H54 (cell line): ENCODE data around the gene ASCC3.
"Not testable (repeated sequence)": the region's sequence is repeated elsewhere in the genome, so short reads cannot be mapped to it uniquely, and the experiment has no call there.

Experiments used
- DNase-seq: peaks from one replicate; pipeline ENCODE4 v3.0.0; 2011; ENCODE audit warnings: low spot score, mixed read lengths; ENCODE audit not compliant: insufficient read length
- FAIRE-seq: peaks from 3 replicates; lab custom pipeline; 2011; peaks lifted over from hg19 to GRCh38; lab: Jason Lieb, UNC
- POLR2A ChIP-seq: IDR thresholded peaks from 2 replicates; pipeline ENCODE4 v1.6.1; 2011; ENCODE audit warnings: low read depth, mild to moderate bottlenecking, low read length

The ASCC3 gene

DNA sequence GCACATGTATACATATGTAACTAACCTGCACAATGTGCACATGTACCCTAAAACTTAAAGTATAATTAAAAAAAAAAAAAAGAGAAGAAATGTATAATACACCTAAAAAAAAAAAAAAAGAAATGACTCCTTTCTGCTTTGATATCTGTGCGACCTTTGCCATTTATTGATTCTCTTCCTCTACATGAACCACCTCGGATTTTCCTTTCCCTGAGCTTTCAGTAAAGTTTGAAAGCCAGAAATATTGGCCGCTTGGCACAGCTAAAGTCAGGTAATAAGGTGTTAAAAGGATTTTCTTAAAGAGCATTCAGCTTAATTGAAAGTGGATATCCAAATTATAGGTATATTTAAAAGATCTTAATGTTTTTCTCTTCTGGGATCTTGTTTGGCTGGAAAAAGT, 12.6 kb upstream of the ASCC3 start:
- TF ChIP-seq POLR2A, result no peak
- no peak for FAIRE-seq
- no peak for DNase-seq

DNA sequence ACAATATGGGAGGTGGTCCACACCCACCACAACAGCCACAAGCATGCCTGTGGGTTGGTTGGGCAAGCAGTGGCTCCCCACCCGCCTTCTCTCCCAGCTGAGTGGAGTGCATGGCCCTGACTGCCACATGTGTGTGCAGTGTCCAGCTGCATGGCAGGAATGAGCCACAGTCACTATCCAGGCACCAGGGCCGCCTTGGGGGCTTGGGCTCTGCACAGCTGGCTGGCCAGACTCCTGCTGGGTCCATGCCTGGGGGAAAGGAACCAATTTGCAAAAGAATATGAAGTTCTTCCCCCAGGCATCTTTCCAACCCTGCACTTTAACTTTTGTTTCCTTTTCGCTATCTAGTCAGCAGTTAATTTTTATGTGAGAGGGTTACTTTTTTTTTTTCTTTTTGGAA, 11.6 kb upstream of the ASCC3 start:
- no peak for DNase-seq
- FAIRE-seq, result no peak
- no peak for TF ChIP-seq POLR2A

DNA sequence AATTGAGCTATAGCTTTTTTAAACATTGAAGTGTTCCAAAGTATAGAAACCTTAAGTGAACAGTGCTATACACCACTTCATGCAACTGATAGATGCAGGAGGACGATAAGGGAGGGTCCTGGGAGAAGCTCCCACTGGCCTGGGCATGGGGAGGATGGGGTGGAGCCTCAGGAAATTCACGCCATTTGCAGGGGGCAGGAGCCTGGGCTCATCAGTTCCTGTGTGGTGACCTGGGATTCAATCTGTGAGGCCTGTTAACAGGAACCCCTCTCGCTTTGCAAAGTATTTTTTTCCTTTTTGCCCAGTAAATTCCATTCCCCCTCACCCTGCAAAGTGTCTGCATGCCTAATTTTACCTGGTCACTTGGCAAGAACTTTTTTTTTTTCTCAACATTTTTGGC, 11.0 kb upstream of the ASCC3 start:
- no peak for FAIRE-seq
- no peak for TF ChIP-seq POLR2A
- DNase-seq, result no peak

DNA sequence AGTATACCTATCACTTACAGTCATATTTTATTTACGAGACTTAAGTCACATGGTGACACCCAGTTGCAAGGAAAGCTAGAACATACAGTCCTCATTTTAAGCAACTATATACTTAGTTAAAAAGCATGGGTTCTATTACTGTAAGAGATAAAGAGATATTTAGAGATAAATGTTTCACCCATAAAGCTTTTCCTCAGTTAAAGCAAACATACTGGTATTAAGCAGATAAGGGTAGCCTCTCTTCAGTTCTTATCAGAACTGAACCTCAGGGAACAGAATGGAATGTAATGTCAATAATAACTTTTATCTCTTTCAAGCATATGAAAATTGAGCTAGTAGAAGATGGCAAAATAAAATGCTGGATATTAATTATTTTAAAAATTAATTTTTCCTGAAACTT, 9.9 kb upstream of the ASCC3 start:
- TF ChIP-seq POLR2A, result no peak

DNA sequence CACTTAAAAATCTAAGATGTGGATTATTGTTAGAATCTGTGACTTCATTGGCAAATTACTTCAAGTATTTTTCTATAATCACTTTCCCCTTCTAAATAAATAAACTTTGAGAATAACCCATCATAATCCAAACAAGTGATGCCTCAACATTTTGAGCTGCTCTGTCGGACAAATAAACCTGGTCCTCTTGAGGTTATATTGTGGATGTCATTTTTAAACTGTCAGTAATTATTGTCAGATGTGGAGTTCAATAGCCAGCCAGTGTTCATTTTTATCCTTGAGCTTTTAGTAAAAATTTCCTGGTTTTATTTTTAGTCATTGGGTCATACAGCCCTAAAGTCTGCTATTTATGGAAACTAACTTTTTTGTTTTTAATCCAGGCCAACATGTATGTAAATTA, 9.5 kb upstream of the ASCC3 start:
- FAIRE-seq, DNase-seq: not testable (repeated sequence)

More for the DNA sequence above, 9.9 kb upstream of the ASCC3 start:
- DNase-seq (no peak), FAIRE-seq (no peak)

DNA sequence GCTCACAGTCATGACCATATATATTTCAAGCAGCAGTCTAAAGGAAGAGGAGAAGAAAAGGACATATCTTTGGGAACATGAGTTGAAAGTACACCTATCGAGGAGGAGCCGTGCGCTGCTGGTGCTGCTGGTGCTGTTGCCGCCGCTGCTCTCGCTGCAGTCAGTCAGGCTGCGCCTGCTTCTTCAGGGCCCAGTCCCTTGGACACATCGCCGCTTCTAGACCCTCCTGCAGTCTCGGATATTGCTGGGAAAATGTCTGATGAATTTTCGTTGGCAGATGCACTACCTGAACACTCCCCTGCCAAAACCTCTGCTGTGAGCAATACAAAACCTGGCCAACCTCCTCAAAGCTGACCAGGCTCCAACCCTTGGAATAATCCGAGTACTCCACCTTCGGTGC, 8.2 kb upstream of the ASCC3 start:
- FAIRE-seq (no peak), DNase-seq (no peak)
- no peak for TF ChIP-seq POLR2A

DNA sequence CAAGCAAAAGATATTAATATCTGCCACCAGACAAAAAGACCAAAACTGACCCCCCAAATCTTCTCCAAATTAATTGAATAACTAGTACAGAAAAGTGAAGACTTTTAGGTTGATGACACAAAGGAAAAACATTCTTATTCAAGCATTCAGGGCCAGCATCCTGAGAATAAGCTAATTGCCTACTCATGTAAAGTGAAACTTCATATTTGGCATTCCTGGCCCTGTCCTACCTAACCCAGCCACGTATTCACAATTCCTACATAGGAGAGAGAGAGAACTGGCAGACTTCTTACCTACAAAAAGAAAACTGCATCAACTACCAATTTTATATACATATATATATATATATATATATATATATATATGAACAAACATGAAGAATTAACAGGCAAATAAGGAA, 4.9 kb upstream of the ASCC3 start:
- FAIRE-seq (no peak), DNase-seq (no peak)
- no peak for TF ChIP-seq POLR2A

DNA sequence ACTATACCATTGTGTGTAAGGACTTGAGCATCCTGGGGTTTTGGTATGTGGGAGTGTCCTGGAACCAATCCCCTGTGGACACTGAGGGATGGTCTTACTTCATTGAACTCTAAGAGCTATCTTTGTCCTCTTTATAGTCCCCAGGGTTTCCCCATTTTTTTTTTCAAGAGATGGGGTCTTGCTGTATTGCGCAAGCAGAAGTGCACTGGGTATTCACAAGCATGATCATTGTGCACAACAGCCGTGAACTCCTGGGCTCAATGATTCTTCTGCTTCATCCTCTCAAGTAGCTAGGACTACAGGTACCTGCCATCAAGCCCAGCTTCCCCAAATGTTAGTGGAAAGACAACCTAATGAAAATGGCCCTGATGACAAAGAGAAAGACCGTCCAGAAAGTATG, 2.2 kb upstream of the ASCC3 start:
- DNase-seq (no peak), FAIRE-seq (no peak)
- TF ChIP-seq POLR2A, result no peak

DNA sequence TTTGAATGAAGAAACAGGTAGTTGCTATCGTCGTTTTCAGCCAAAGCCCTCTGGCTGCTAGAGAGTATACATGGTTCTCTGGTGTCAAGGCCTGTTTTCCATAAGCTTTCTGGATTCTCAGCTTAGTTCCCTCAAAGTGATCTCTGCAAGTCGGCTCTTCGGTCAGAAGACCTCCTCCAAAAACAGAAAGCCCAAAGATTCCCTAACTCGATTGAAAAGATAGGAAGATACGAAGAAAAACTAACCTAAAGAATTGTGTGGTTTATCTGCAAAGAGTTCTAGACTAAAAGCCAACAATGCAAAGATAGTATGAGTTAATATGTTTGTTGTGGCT, 545 bp upstream of the ASCC3 start:
- DNase-seq, result no peak

DNA sequence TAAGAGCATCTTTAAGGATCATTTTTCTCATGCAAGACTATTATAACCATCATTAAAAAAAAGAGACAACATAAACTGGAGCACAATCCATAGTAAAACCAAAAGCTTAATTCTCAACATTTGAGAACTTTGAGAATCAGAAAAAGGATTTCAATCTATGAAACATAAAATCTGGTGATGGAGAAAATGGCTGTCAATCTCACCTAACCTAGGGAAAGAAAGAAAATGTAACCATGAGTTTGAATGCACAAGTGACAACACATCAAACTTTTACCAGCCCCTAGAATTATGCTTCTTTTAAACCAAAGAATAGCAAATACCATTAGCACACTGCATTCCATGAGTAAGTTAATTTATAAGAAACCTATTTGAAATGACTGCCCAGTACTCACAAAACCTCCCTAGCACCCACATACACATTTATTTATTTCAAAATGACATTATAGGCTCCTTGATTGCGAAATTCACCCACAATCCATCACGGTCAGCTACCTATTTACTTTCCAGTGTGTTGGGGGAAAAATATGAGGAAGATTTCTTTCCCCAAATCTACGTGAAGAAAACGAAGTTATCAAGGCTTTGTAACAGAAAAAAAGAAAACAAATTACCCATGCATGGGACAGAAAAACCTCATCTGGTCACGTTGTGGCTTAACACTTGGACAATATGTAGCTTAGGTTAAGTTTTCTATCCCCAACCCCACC, 828 bp downstream of the ASCC3 start:
- no peak for DNase-seq
- no peak for TF ChIP-seq POLR2A
- no peak for FAIRE-seq

More for the DNA sequence above, 545 bp upstream of the ASCC3 start:
- no peak for TF ChIP-seq POLR2A
- FAIRE-seq, result no peak

DNA sequence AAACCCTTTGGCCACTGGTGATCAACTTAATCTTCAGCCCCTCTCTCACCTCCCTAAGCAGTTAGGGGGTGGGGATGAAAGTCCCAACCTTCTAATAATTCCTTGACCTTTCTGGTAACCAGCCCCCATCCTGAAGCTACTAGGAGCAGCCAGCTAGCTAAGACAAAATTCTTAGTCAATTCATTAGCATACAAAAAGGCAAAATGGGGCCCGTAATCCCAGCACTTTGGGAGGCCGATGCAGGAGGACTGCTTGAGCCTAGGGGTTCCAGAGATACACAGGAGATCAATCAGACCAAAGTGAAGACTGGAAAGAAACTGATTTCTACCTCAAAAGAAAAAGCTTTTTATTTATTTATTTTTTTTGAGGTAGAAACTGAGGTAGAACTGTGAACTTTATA, 1.8 kb downstream of the ASCC3 start:
- FAIRE-seq, result no peak
- TF ChIP-seq POLR2A, result no peak

DNA sequence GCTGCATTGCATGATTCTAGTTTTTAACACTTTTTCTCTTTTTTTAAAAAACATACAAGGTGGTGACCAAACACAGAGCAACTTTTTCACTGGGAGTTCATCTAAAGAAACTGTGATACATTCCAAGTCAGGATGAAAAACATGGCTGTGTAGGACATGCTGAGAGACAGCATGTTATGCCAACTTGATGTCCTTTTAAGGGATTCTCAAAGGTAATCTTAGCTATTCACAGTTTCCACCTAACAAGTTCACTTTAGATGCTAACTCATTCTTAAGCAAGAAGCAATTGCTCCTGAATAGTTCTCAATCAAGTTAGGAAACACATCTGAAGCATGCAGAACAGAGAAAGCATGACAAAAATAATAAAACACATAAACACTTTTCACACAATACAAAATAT, 3.3 kb downstream of the ASCC3 start:
- FAIRE-seq (no peak), DNase-seq (no peak)
- no peak for TF ChIP-seq POLR2A

More for the DNA sequence above, 1.8 kb downstream of the ASCC3 start:
- no peak for DNase-seq

DNA sequence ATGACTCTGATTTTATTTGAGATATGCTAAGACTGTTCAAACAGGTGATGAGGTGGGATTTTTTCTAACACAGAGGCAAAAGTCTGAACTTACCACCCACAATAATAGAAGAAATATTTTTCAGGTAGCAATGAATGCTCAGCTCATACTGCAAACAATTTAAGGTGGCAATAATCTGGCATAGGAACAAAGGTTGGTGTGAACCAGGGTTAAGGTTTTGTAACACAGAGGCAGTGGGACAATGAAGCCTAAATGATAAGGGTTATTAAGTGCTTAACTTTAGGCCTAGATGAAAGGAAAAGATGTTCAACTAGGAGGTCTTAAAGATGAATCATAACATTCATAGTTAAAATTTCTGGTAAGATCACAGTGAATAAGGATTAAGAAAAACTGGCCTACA, 4.9 kb downstream of the ASCC3 start:
- TF ChIP-seq POLR2A, result no peak
- DNase-seq, result no peak
- FAIRE-seq, result no peak

DNA sequence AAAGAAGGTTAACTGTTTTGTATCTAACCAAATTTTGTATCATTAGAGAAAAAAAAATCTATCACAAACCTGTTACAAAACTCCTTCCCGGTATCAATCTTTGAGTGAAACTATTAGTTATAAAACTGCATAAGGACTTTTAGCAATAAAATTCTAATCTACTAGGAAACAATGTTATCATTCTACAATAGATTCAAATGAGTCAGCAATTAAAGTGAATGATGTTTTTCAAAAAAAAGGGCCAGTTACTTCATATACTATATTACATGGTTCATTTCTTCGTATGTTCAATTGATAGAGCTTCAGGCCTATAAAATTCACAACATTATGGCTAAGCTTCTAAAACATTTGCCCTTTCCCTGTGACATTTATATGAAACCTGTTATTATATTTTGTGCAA, 15.6 kb downstream of the ASCC3 start:
- no peak for DNase-seq
- no peak for FAIRE-seq
- TF ChIP-seq POLR2A, result no peak

DNA sequence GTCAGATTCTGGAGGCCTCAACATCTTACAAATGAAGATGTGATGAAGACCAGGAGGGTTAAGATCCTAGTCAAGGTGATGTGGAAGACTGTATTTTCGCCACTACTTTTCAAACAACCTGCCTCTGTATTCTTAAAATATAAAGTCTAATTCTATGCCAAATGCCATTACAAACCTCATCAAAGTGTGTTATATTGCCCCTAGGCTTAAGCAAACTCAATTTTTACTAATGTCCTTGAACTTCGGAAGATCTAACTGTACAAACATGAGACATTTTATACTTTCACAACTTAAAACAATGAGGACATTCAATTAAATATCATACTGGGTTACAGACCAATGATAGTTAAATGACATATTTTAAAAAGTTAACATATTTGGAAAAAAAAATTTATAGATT, 19.1 kb downstream of the ASCC3 start:
- TF ChIP-seq POLR2A, result no peak
- FAIRE-seq, result no peak
- no peak for DNase-seq

DNA sequence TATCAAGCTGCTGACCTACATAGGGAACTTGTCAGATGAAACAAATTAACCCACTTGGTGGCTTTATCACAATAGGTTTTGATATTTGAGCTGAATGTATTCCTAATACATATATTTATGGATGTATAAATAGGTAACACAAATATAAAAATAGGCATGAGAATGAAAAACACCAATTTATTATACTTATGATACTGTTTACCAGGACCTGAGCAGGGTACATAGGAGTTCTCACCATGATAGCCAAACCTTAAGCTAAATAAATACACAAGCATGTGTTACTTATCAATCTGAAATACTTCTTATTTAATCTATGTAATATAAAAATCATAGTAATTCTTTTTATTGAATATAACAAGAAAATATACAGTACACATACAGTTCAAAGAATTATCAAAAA, 25.0 kb downstream of the ASCC3 start:
- no peak for FAIRE-seq
- TF ChIP-seq POLR2A, result no peak

More for the DNA sequence above, 25.0 kb downstream of the ASCC3 start:
- DNase-seq, result no peak
